Caco-2 (cell line): ENCODE data around the gene GALNT11. TPM values are rescaled to one million over a fixed set of nuclear protein-coding genes. Genes with fewer than 3 reads are reported as not detected.
A peak's percentile ranks its signal among the peaks of the same experiment; 100 is the strongest.

Experiments used
- BruUV-seq: library from RNA; stranded (reverse); fragments of 400-500 nt; replicated peaks from 2 replicates; lab custom pipeline; 2021; lab: Mats Ljungman, UMichigan
- CTCF ChIA-PET: fragments of 300-600 bp; sonication (Branson Sonifier 250); formaldehyde crosslinking; loops from one replicate; lab custom pipeline; 2022; ENCODE audit warnings: antibody characterized with exemption; lab: Charles Lee
- POLR2A ChIA-PET: fragments of 300-600 bp; sonication (Branson Sonifier 250); formaldehyde crosslinking; loops from one replicate; lab custom pipeline; 2022; ENCODE audit warnings: antibody characterized with exemption; lab: Charles Lee
- DNase-seq, 2 experiments: peaks; one replicate each; pipeline versions ENCODE4 v3.0.0 to v3.0.0-alpha.2; 2020 to 2022
- H3K27me3 ChIP-seq: replicated peaks from 2 replicates; pipeline ENCODE4 v1.6.0; 2011; ENCODE audit warnings: low read length; ENCODE audit not compliant: control insufficient read depth, insufficient read depth
- H3K36me3 ChIP-seq: 2 replicates; pipeline ENCODE4 v1.5.1; 2011; ENCODE audit warnings: low read length; ENCODE audit not compliant: control insufficient read depth, insufficient read depth
- H3K4me1 ChIP-seq: fragments of 250-450 bp; sonication (Bioruptor Pico); 2 replicates; pipeline ENCODE4 v1.5.1; 2020; ENCODE audit warnings: mild to moderate bottlenecking
- H3K4me3 ChIP-seq: 2 replicates; pipeline ENCODE4 v1.5.1; 2011; ENCODE audit warnings: low read depth, mild to moderate bottlenecking, control low read depth, low read length
- H3K9me3 ChIP-seq: fragments of 250-450 bp; sonication (Bioruptor Pico); 2 replicates; pipeline ENCODE4 v1.5.1; 2020; ENCODE audit warnings: mild to moderate bottlenecking, moderate library complexity
- H3K27ac Mint-ChIP-seq: one replicate; pipeline ENCODE4 v1.8.0; 2022; ENCODE audit warnings: mixed read lengths; ENCODE audit not compliant: unreplicated experiment
- H3K27me3 Mint-ChIP-seq: one replicate; pipeline ENCODE4 v1.8.0; 2022; ENCODE audit warnings: mixed read lengths; ENCODE audit not compliant: insufficient read depth, unreplicated experiment
- H3K36me3 Mint-ChIP-seq: one replicate; pipeline ENCODE4 v1.8.0; 2022; ENCODE audit warnings: mild to moderate bottlenecking, mixed read lengths; ENCODE audit not compliant: insufficient read depth, unreplicated experiment
- H3K4me1 Mint-ChIP-seq: one replicate; pipeline ENCODE4 v1.8.0; 2022; ENCODE audit warnings: low read depth, mixed read lengths; ENCODE audit not compliant: unreplicated experiment
- H3K4me3 Mint-ChIP-seq: one replicate; pipeline ENCODE4 v1.8.0; 2022; ENCODE audit warnings: mild to moderate bottlenecking, moderate library complexity, mixed read lengths; ENCODE audit not compliant: unreplicated experiment
- H3K9me3 Mint-ChIP-seq: one replicate; pipeline ENCODE4 v1.8.0; 2022; ENCODE audit warnings: mixed read lengths; ENCODE audit not compliant: unreplicated experiment
- intact Hi-C: fragments of 100-400 bp; cut with micrococcal nuclease; formaldehyde crosslinking; loops from one replicate; pipeline ENCODE4 v1.10.0; 2022; ENCODE audit not compliant: unreplicated experiment
- total RNA-seq: library from RNA; stranded (reverse); gene quantifications from 2 replicates; pipeline ENCODE4 v1.2.3, GENCODE V29; 2022
- TF ChIP-seq, protein P1 (sequence below), 2 experiments: fragments of 200-600 bp in 1 of 2; IDR thresholded peaks; 1 replicate in 1 of 2; 2 replicates in 1 of 2; pipeline versions ENCODE4 v1.5.1 to v1.8.0; 2011 to 2022; ENCODE audit warnings: antibody characterized with exemption in 1 of 2, control low read depth in 1 of 2, inconsistent platforms in 1 of 2, low read depth in 1 of 2, low read length in 1 of 2, mild to moderate bottlenecking in 1 of 2, moderate library complexity in 1 of 2; ENCODE audit not compliant: insufficient read depth in 1 of 2, severe bottlenecking in 1 of 2, unreplicated experiment in 1 of 2

Gene GALNT11
- total RNA-seq, 1 experiment from 2014 or later, result 34.9 TPM

DNA sequence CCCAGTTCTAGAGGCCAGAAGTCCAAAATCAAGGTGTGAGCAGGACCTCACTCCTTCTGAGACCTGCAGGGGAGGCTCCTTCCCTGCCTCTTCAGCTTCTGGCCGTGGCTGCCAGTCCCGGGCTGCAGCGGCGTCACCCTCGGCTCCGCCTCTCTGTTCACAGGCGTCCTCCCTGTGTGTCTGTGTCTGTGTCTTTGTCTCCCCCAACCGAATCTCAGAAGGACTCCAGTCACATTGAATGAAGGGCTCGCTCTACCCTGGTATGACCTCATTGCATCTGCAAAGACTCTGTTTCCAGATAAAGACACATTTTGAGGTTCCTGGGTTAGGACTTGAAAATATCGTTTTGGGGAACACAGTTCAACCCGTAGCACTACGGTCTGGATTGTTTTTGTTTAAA is 33.1 kb upstream of the GALNT11 start:
- Mint-ChIP-seq H3K9me3 (no peaks in the 10 kb centered on the region), H3K27me3 (no peaks in the 10 kb centered on the region), H3K4me3 (no peak overlapping the region), H3K4me1 (no peaks in the 10 kb centered on the region), H3K27ac (no peak overlapping the region), H3K36me3 (peaks cover 6% of the 10 kb centered on the region)
- intact Hi-C loops, result loop anchor here (1.0 kb wide), 2 partner anchors 116 to 154 kb away; no protein-coding TSS in a partner anchor
- Histone ChIP-seq H3K4me1 (0 out of 2 replicates have a peak, but pooled peaks cover 5% of the 10 kb centered on the region), H3K4me3 (no peak overlapping the region), H3K36me3 (no peaks in the 10 kb centered on the region), H3K9me3 (no peaks in the 10 kb centered on the region), H3K27me3 (no peaks in the 10 kb centered on the region)
- ChIA-PET POLR2A (no interaction called here), CTCF (interaction anchor here (0.6 kb wide), 1 partner anchor 28 kb away, joined by 3 read pairs; no protein-coding TSS in a partner anchor)
- peak; percentile 81 to 84 for DNase-seq
- BruUV-seq, result no TSS peak
- TF ChIP-seq, protein P1, sequence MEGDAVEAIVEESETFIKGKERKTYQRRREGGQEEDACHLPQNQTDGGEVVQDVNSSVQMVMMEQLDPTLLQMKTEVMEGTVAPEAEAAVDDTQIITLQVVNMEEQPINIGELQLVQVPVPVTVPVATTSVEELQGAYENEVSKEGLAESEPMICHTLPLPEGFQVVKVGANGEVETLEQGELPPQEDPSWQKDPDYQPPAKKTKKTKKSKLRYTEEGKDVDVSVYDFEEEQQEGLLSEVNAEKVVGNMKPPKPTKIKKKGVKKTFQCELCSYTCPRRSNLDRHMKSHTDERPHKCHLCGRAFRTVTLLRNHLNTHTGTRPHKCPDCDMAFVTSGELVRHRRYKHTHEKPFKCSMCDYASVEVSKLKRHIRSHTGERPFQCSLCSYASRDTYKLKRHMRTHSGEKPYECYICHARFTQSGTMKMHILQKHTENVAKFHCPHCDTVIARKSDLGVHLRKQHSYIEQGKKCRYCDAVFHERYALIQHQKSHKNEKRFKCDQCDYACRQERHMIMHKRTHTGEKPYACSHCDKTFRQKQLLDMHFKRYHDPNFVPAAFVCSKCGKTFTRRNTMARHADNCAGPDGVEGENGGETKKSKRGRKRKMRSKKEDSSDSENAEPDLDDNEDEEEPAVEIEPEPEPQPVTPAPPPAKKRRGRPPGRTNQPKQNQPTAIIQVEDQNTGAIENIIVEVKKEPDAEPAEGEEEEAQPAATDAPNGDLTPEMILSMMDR (IDR thresholded peaks at IDR 0.05; ENCODE audit: insufficient read depth in 1 of 2, low read depth in 1 of 2, low read length in 1 of 2, severe bottlenecking in 1 of 2, unreplicated experiment in 1 of 2), result peak in 1 of 2 experiments; percentile 60

DNA sequence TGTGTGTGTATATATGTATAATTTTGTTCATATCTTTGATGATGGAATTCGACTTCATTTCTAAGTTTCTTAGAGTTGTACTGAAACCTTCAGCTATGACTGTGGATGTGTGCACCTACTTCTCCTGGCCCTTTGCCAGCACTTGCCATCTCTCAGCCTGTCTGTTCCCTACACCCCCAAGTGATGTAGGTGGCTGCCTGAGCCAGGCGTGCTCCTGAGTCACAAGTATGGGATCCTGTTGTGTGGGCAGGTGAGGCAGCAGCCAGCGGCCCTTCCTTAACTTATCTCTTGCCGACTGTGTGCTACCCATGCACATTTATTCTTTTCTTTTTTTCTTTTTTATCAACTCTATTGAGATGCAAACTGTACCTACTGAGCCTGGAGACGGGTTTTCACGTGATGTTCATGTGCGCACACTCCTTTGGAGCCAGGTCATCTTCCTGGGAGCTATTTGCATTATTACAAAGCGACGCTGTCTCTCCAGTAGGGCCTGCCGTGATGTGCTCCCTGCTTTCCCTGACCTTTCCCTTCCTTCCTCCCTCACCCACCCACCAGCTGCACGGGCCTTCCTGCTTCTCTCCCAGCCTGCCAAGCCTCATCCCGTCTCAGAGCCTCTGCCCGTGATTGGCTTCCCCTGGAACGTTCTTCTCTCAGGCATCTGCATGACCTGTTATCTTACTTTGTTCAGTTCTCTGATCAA is 31.3 kb upstream of the GALNT11 start:
- Mint-ChIP-seq H3K4me3 (peak overlapping the region; percentile 12), H3K4me1 (no peaks in the 10 kb centered on the region), H3K27ac (no peak overlapping the region), H3K27me3 (peaks cover 5% of the 10 kb centered on the region), H3K36me3 (peaks cover 6% of the 10 kb centered on the region), H3K9me3 (no peaks in the 10 kb centered on the region)
- POLR2A ChIA-PET, result no interaction called here
- H3K36me3 ChIP-seq, result no peaks in the 10 kb centered on the region
- no peaks in the 10 kb centered on the region for H3K9me3 ChIP-seq
- TF ChIP-seq, protein P1 (IDR thresholded peaks at IDR 0.05; ENCODE audit: insufficient read depth in 1 of 2, low read depth in 1 of 2, low read length in 1 of 2, severe bottlenecking in 1 of 2, unreplicated experiment in 1 of 2), result no peak
- CTCF ChIA-PET, result interaction anchor here (0.7 kb wide), 1 partner anchor 42 kb away, joined by 6 read pairs; no protein-coding TSS in a partner anchor
- DNase-seq, result no peak
- no peak overlapping the region for H3K4me3 ChIP-seq
- H3K27me3 ChIP-seq, result no peaks in the 10 kb centered on the region
- intact Hi-C loops, result no loop called here
- no TSS peak for BruUV-seq
- H3K4me1 ChIP-seq, result 0 out of 2 replicates have a peak, but pooled peaks cover 5% of the 10 kb centered on the region

DNA sequence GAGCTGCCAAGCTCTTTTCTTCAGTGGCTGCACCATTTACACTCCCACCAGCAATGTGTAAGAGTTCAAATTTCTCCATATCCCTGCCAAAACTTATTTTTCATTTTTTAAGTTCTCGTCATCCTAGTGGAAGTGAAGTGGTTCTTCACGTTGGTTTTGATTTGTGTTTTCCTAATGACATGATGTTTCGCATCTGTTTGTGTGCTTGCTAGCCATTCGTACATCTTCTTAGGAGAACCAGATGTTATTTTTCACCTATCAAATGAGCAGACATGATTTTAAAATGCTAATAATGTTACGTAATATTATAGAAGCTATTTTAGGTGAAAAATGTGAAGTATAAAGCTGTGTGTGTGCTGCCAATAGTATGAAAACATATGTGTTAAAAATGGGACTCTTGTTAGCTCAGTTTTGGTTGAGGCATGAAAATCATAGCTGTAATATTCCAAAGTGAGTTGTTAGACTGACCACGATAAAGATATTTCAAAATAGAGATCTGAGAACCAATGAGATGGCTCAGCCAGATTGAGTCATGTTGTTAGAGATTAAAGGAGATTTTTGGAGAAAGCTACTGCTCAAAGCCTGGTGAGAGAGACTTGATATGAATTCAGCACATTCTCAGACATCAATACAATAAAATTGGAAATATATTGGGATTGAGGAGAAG is 25.9 kb upstream of the GALNT11 start:
- no peak overlapping the region for H3K4me3 Mint-ChIP-seq
- ChIA-PET CTCF (no interaction called here), POLR2A (no interaction called here)
- no peaks in the 10 kb centered on the region for H3K9me3 ChIP-seq
- no peaks in the 10 kb centered on the region for H3K4me1 Mint-ChIP-seq
- TF ChIP-seq, protein P1 (IDR thresholded peaks at IDR 0.05; ENCODE audit: insufficient read depth in 1 of 2, low read depth in 1 of 2, low read length in 1 of 2, severe bottlenecking in 1 of 2, unreplicated experiment in 1 of 2), result no peak
- intact Hi-C loops, result no loop called here
- peaks cover 6% of the 10 kb centered on the region for H3K36me3 Mint-ChIP-seq
- H3K27me3 Mint-ChIP-seq, result peaks cover 9% of the 10 kb centered on the region
- no peaks in the 10 kb centered on the region for H3K4me1 ChIP-seq
- no TSS peak for BruUV-seq
- H3K4me3 ChIP-seq, result no peak overlapping the region
- H3K36me3 ChIP-seq, result no peaks in the 10 kb centered on the region
- DNase-seq, result no peak
- H3K9me3 Mint-ChIP-seq, result no peaks in the 10 kb centered on the region
- H3K27ac Mint-ChIP-seq, result no peak overlapping the region
- H3K27me3 ChIP-seq, result no peaks in the 10 kb centered on the region
